HG03469 (cell line): ENCODE results near the gene ANAPC2.

Experiments
- ATAC-seq: cut with Tn5 transposase; IDR thresholded peaks from one replicate; pipeline ENCODE4 v1.9.1; 2021; ENCODE audit warnings: mild to moderate bottlenecking, moderate library complexity, moderate number of reproducible peaks; ENCODE audit not compliant: unreplicated experiment

ANAPC2 gene

GRCh38 chr9:137178201-137178938 lies 10.0 kb downstream of the ANAPC2 start:
- ATAC-seq = no peak

GRCh38 chr9:137176302-137177182 lies 11.8 kb downstream of the ANAPC2 start:
- ATAC-seq = no peak

- no peak for ATAC-seq
These were observed 12.9 kb downstream of the ANAPC2 start for GRCh38 chr9:137175345-137175961.

- ATAC-seq = no peak
These were observed 13.6 kb downstream of the ANAPC2 start for GRCh38 chr9:137174722-137175293.

GRCh38 chr9:137173796-137174664 lies 14.3 kb downstream of the ANAPC2 start:
- ATAC-seq = no peak

- no peak for ATAC-seq
These were observed 15.2 kb downstream of the ANAPC2 start for GRCh38 chr9:137172901-137173795.

GRCh38 chr9:137171149-137171900 lies 17.0 kb downstream of the ANAPC2 start:
- no peak for ATAC-seq

- ATAC-seq = no peak
These were observed 17.7 kb downstream of the ANAPC2 start for GRCh38 chr9:137170486-137171148.

- ATAC-seq = no peak
These were observed 18.4 kb downstream of the ANAPC2 start, which contains the start of gene LRRC26 for GRCh38 chr9:137169896-137170358. Gene LRRC26, minus strand, starts transcription at chr9:137170051. Its CDS starts 108 bp downstream, at chr9:137169943.

- ATAC-seq = no peak
These were observed 19.2 kb downstream of the ANAPC2 start for GRCh38 chr9:137168904-137169856.

- no peak for ATAC-seq
These were observed 19.8 kb downstream of the ANAPC2 start for GRCh38 chr9:137168573-137168903.

- no peak for ATAC-seq
These were observed 20.4 kb downstream of the ANAPC2 start for GRCh38 chr9:137167747-137168572.

- no peak for ATAC-seq
These were observed 21.0 kb downstream of the ANAPC2 start for GRCh38 chr9:137167277-137167746.

GRCh38 chr9:137166380-137167229 lies 21.8 kb downstream of the ANAPC2 start:
- ATAC-seq = no peak
